ENCODE data around the gene NOS3.

DNA sequence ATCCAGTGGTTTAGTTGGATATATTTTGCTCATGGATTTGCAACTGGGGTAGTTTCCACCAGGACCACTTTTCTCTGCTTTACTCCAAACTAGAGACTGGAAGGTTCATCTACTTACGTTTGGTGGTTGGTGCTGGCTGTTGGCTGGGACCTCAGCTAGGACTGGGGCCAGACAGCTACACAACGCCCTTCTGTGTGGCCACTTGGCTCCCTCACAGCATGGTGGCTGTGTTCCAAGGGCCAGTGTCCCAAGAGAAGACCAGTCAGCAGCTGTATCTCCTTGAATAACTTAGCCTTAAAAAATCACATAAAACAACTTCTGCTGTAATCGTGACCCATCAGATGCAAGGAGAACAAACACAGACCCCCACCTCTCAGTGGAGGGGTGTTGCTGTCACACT lies 8.5 kb upstream of the NOS3 start:
- TF ChIP-seq, protein P1, sequence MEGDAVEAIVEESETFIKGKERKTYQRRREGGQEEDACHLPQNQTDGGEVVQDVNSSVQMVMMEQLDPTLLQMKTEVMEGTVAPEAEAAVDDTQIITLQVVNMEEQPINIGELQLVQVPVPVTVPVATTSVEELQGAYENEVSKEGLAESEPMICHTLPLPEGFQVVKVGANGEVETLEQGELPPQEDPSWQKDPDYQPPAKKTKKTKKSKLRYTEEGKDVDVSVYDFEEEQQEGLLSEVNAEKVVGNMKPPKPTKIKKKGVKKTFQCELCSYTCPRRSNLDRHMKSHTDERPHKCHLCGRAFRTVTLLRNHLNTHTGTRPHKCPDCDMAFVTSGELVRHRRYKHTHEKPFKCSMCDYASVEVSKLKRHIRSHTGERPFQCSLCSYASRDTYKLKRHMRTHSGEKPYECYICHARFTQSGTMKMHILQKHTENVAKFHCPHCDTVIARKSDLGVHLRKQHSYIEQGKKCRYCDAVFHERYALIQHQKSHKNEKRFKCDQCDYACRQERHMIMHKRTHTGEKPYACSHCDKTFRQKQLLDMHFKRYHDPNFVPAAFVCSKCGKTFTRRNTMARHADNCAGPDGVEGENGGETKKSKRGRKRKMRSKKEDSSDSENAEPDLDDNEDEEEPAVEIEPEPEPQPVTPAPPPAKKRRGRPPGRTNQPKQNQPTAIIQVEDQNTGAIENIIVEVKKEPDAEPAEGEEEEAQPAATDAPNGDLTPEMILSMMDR (IDR thresholded peaks at IDR 0.05 in 4 of 5, conservative IDR thresholded peaks at IDR 0.05 in 1 of 5): no peak
- TF ChIP-seq POLR2A (IDR thresholded peaks at IDR 0.05): no peak
